GM19193 (cell line): Measurements from ENCODE around the gene RAB6A.

Experiments
- POLR2A ChIP-seq: IDR thresholded peaks from 4 replicates; pipeline ENCODE4 v1.6.1; 2011; ENCODE audit not compliant: insufficient read depth, insufficient read length; ENCODE audit errors: extremely low read depth

The RAB6A gene

DNA sequence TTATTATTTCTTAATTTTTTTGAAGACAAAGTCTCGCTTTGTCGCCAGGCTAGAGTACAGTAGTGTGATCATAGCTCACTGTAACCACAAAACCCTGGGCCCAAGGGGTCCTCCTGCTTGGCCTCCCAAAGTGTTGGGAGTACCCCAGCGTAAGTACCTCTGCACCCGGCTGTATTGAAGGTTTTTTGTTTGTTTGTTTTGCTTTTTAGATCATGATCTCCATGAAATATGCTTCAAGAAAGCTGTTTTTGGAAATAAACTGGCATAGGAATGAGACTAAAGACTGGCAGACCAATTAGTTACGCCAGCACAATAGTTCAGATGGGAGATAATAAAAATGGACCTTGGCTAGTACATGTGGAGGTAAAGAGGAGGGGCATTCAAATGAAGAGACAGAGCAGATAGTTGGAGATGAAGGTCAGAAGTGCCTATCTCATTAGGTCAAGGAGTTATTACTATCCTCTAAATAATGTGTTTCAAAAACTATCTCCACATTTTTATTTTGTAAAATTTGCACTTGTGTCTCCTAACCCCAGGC, 22.7 kb upstream of the RAB6A start:
- TF ChIP-seq POLR2A: no peak

- TF ChIP-seq POLR2A: no peak
These were observed 20.4 kb upstream of the RAB6A start for GRCh38 chr11:73781303-73781702.

DNA sequence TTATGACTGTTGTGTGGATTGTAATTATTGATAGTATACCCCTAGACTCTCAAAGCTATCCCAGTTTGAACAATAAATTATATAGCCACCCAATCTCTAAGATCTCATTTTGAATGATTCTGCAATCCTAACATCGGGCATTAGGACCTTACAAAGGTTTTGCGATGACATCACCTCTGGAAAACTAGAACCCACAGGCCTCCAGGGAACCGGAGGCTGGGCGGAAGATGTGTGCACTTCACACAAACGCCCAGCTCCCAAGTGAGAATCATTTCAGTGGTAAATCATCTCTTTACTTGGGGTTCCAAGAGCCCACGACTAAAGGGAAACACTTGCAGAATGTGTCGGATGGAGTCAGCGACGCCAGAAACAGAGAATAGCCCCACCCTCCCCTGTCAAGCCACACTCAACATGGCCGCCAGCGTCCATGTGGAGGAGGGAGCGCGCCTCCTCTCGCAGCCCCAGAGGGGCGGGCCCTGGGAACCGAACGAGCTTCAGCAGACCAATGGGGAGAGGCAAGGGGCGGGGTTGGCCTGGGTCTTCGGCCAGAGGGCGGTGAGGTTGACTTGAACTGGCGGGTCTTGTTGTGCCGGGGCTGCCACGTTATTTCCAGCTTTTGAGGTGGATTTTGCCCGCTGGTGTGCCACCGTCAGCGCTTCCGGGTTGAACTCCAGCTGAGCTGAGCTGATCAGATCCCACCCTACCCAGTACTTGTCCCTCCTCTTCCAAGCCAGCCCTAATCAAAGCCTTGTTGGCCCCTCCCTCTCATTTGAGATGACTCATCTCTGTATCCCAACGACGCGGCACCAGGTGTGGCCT, 18.4 kb upstream of the RAB6A start:
- TF ChIP-seq POLR2A: peak; percentile 75

- TF ChIP-seq POLR2A: no peak
These were observed 5.9 kb upstream of the RAB6A start for GRCh38 chr11:73766763-73767162.

GRCh38 chr11:73762732-73763131, 1.9 kb upstream of the RAB6A start:
- TF ChIP-seq POLR2A: no peak

DNA sequence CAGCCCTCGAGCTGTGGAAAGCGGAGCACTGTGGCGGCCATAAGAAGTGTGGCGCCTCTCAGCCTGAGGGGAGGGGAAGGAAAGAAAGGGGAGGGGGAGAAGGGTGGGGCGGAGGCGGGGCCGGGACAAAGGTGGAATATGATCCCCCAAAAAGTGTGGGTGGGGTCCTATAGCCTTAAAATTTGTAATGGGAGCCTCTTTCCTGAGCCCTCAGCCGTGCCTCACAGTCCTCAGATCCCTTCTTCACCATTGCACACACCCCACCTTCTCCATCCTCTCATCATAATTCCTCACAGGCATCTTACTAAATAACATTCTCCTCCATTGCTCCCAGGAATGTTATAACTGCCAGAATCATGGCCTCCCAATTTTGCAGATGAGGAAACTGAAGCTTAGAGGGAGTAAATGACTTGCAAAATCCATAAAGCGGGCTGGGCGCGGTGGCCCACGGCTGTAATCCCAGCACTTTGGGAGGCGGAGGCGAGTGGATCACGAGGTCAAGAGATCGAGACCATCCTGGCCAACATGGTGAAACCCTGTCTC, 600 bp upstream of the RAB6A start:
- no peak for TF ChIP-seq POLR2A

DNA sequence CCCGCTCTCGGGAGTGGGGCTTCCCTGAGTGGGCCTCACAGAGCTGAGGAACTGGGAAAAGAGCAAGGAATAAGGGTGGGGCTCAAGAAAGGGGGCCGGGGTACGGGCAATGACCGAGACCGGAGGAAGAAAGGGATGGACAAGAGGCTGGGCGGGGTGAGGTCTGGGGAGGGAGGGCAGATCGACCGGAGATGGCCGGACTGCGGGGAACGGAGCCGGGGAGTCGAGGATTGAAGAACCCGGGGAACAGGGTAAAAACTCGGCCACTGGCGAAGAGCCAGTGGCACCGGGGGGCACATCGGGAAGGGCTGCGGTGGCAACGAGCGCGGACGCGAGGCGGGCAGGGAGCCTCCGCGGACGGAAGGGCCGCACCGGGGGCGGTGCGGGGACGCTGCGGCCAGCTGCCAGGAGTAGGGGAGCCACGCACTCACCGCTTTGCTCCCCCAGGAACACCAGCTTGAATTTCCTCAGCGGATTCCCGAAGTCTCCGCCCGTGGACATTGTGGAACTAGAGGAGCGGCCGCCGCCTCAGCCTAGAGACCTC, 667 bp downstream of the RAB6A start:
- no peak for TF ChIP-seq POLR2A

DNA sequence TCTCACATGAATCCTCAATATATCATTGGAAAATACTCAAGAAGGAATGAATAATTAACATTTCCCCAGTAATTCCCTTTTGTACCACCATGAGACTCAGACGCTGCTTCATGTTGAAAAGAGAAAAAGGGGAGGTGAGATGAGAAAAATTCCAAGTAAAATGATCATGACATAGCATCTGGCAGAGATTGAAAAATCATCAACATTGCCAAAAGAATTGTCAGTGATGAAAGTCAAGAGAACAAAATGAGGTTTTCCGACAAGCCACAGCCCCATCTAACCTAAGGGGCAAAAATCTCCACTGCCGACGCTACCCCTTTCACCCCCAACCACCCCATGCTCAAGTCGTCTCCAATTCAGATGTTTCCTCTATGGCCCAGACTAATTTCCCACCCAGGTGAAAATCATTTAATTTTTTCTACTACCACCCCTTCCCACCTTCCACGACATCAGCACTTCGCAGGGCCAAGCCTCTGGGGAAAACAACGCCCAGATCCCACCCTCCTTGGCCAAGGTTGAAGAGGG, 1.2 kb downstream of the RAB6A start:
- TF ChIP-seq POLR2A: no peak

DNA sequence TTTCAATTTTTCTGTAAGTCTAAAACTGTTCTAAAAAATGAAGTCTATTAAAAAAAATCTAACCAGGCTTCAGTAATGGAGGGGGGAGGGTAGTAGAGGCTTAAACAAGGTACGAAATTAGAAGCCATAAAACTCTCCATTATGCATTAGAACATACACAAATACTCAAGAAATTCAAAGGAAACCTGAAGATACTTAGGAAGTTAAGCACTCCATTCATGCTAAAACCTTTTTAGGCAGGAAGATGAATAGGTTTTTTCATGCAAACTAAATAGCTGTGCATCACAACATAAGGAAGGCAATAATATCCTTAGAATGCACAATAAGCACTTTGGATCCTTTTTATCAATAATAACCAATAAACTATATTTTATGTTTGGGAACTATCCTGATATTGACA, 2.4 kb downstream of the RAB6A start:
- TF ChIP-seq POLR2A: no peak

DNA sequence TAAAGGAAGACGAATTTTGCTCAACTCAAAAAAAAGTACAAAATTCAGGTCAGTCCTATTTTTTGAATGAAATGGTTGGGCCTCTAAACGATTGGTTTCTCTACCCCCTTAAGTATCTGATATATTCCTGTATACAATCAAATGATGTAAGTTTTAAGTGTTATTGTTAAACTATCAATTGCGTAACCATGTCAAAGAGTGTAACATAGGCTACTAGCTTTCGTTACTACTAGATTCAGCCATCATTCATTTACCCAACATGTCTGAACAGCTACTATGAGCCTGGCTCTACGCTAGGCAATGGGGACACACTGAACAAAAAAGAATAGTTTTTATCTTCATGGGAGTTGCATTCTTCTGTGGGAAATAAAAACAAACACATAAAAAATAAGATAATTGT, 3.3 kb downstream of the RAB6A start:
- no peak for TF ChIP-seq POLR2A

DNA sequence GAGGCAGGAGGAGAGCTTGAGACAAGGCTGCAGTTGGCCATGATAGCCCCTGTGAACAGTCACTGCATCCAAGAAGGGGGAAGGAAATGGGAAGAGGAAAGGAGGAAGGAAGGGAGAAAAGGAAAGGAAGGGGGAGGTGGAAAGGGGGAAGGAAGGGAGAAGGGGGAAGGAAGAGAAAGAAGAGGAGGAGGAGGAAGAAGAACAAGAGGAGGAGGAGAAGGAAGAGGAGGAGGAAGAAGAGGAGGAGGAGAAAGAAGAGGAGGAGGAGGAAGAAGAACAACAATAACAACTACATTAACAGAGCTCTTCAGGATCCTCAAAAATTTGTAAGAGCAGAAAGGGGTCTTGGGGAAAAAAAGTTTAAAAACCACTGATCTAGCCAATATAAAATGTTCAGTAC, 5.2 kb downstream of the RAB6A start:
- TF ChIP-seq POLR2A: no peak

- TF ChIP-seq POLR2A: no peak
These were observed 6.9 kb downstream of the RAB6A start for GRCh38 chr11:73753938-73754337.

DNA sequence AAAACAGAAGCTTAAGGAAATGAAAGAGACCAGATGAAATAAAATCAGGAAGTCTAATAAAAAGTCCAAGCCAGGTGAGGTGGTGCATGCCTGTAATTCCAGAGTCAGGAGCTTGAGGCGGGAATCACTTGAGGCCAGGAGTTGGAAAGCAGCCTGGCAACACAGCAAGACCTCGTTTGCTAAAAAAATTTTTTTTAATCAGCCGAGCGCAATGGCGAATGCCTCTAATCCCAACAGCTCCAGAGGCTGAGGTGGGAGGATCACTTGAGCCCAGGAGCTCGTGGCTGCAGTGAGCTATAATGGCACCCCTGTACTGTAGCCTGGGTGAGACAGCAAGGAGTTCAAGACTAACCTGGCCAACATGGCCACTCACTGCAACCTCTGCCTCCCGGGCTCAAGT, 8.0 kb downstream of the RAB6A start:
- no peak for TF ChIP-seq POLR2A

- no peak for TF ChIP-seq POLR2A
These were observed 8.5 kb downstream of the RAB6A start for GRCh38 chr11:73752216-73752867.

- TF ChIP-seq POLR2A: no peak
These were observed 10.6 kb downstream of the RAB6A start for GRCh38 chr11:73750228-73750627.
